RWPE1 (cell line): ENCODE results near the gene ACBD4.

Source experiments
- CTCF ChIA-PET: fragments of 350-600 bp; sonication (Branson Sonifier 250); formaldehyde crosslinking; extraction: SDS; loops from one replicate; lab custom pipeline; 2021; lab: Yijun Ruan, JAX
- POLR2A ChIA-PET: fragments of 400-600 bp; formaldehyde crosslinking; extraction: SDS; loops from one replicate; lab custom pipeline; 2020; ENCODE audit warnings: antibody characterized with exemption; ENCODE audit not compliant: low non-redundant PET; lab: Yijun Ruan, JAX
- DNase-seq: peaks from one replicate; pipeline ENCODE4 v3.0.0; 2012; ENCODE audit warnings: low spot score
- H3K27ac ChIP-seq: fragments of 450-650 bp; 2 replicates; pipeline ENCODE4 v1.5.1; 2017
- CTCF ChIP-seq: fragments of 450-650 bp; conservative IDR thresholded peaks from 2 replicates; pipeline ENCODE4 v1.5.1; 2017; ENCODE audit warnings: low read depth, mild to moderate bottlenecking

The ACBD4 gene

DNA sequence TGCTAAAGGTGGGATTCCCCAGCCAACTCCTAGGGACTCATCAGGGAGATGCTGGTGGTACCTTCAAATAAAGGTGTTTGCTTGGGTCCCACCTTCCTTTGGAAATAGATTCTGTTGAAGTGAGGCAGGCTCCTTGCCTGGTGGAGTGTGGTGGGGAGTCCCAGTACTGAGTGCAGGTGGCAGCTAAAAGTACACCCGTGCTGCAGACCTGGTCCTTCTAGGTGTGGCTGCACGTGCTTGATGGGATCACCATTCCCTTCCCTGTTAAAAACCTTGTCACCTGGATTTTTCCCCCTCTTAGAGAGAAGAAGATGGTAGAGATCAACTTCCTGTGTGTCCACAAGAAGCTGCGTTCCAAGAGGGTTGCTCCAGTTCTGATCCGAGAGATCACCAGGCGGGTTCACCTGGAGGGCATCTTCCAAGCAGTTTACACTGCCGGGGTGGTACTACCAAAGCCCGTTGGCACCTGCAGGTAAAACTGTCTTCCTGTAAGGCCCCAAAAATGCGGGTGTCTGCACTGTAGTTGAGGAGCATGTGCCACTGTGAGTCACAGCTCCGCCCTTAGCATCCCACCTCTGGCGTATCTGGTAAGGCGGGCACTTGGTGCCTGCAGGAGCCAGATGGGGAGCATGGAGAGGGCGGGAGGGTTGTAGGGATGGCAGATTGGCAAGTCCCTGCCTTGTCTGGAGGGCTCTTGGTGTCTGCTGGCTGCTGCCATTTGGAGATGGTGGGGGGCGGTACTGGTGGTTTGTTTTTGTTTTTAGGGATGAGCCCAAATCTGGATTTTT lies 37.2 kb upstream of the ACBD4 start:
- ChIA-PET CTCF (interaction anchor here (0.6 to 2.6 kb wide), 24 partner anchors 9 to 188 kb away, joined by 3 to 29 read pairs (median 4); partner anchors contain the start of genes ACBD4 and NMT1), POLR2A (no interaction called here)
- DNase-seq, result no peak
- no peak for TF ChIP-seq CTCF
- H3K27ac ChIP-seq, result peak overlapping the region; percentile 95

DNA sequence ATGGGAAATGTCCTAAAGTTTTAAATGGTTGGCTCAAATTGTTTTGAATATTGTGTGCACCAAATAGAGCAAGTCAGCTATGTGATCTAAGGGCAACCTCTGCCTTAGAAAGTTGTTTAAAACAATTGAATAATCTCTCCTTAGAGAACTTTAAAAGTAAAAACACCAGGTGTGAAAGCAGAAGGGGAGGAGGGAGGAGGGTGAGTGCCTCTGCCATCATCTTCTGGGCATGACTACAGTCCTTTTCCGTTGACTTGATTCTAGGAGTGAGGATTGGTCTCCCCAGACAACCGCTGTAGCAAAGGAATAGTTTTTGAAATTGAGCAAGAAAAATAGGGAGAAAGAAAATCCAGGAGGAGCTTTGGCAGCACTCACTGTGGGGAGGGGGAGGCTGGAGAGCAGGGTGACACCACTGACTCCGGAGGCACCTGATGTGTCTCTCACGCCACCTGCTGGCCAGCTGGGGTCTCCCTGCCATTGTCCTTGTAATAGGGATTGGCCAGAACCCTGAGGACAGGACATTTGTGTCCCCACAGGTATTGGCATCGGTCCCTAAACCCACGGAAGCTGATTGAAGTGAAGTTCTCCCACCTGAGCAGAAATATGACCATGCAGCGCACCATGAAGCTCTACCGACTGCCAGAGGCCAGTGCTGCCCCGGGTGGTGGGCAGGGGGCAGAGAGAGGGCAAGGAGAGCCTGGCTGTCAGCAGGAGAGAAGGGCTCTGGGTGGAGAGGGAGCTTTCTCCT lies 36.4 kb upstream of the ACBD4 start:
- peak; percentile 89 for DNase-seq
- TF ChIP-seq CTCF, result peak; percentile 96
- CTCF ChIA-PET, result interaction anchor here (0.5 to 2.6 kb wide), 31 partner anchors 9 to 189 kb away, joined by 3 to 29 read pairs (median 4); partner anchors contain the start of genes ACBD4 and NMT1
- POLR2A ChIA-PET, result no interaction called here
- peak overlapping the region; percentile 95 for H3K27ac ChIP-seq

DNA sequence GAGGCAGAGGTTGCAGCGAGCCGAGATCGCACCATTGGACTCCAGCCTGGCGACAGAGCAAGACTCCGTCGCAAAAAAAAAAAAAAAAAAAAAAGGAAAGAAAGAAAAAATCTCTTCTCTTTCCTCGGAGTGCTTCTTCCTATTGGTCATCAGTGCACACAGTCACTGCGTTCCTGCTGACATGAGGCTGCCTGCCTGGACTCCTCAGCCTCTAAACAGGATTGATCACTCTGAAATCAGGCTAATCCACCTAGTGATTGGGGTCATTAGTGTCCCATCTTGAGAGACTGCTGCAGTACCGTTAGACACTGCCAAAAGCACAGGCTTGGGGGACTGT lies 34.0 kb upstream of the ACBD4 start:
- TF ChIP-seq CTCF, result no peak
- POLR2A ChIA-PET, result no interaction called here
- peak overlapping the region; percentile 81 for H3K27ac ChIP-seq
- no peak for DNase-seq
- CTCF ChIA-PET, result no interaction called here

GRCh38 chr17:45101883-45102811 lies 33.3 kb upstream of the ACBD4 start:
- no peak for TF ChIP-seq CTCF
- H3K27ac ChIP-seq, result peak overlapping the region; percentile 81
- ChIA-PET CTCF (no interaction called here), POLR2A (no interaction called here)
- peak; percentile 48 for DNase-seq

- peak overlapping the region; percentile 81 for H3K27ac ChIP-seq
- DNase-seq, result no peak
- no peak for TF ChIP-seq CTCF
- POLR2A ChIA-PET, result no interaction called here
- CTCF ChIA-PET, result no interaction called here
These were observed 32.6 kb upstream of the ACBD4 start for GRCh38 chr17:45102856-45103255.
